Loucy (cell line): ENCODE measurements around the gene TIGIT.

Source experiments
- H2AFZ ChIP-seq: fragments of 200-600 bp; sonication (generic); 2 replicates; pipeline ENCODE4 v1.6.0; 2016; ENCODE audit warnings: antibody characterized with exemption, mild to moderate bottlenecking, low read length, moderate library complexity
- H3F3A ChIP-seq: fragments of 200-600 bp; 2 replicates; pipeline ENCODE4 v1.6.0; 2016; ENCODE audit warnings: antibody characterized with exemption, low read depth, mild to moderate bottlenecking
- H3K27me3 ChIP-seq: fragments of 200-600 bp; sonication (generic); 2 replicates; pipeline ENCODE4 v1.6.1; 2014; ENCODE audit warnings: low read length, mild to moderate bottlenecking; ENCODE audit not compliant: insufficient read depth, poor library complexity, severe bottlenecking
- H3K36me3 ChIP-seq: fragments of 200-600 bp; sonication (generic); 2 replicates; pipeline ENCODE4 v1.6.1; 2016; ENCODE audit warnings: low read length; ENCODE audit not compliant: insufficient read depth
- H3K4me1 ChIP-seq: fragments of 200-600 bp; sonication (generic); 2 replicates; pipeline ENCODE4 v1.5.1; 2014; ENCODE audit warnings: low read length, mild to moderate bottlenecking; ENCODE audit not compliant: insufficient read depth, poor library complexity, severe bottlenecking
- H3K4me2 ChIP-seq: fragments of 200-600 bp; sonication (generic); 2 replicates; pipeline ENCODE4 v1.6.0; 2014; ENCODE audit warnings: antibody characterized with exemption, low read length, low read depth, mild to moderate bottlenecking; ENCODE audit not compliant: poor library complexity, severe bottlenecking
- H3K4me3 ChIP-seq: fragments of 200-600 bp; sonication (generic); 2 replicates; pipeline ENCODE4 v1.5.1; 2014; ENCODE audit warnings: low read length, mild to moderate bottlenecking, mixed read lengths; ENCODE audit not compliant: poor library complexity, severe bottlenecking
- H3K79me2 ChIP-seq: fragments of 200-600 bp; sonication (generic); 2 replicates; pipeline ENCODE4 v1.6.1; 2014; ENCODE audit warnings: low read length; ENCODE audit not compliant: insufficient read depth
- H3K9ac ChIP-seq: fragments of 200-600 bp; sonication (generic); 2 replicates; pipeline ENCODE4 v1.6.0; 2014; ENCODE audit warnings: mild to moderate bottlenecking, low read depth, low read length, moderate library complexity; ENCODE audit not compliant: poor library complexity, severe bottlenecking
- H3K9me2 ChIP-seq: fragments of 200-600 bp; sonication (generic); replicated peaks from 2 replicates; pipeline ENCODE4 v1.6.1; 2016; ENCODE audit warnings: low read depth, low read length, mixed read lengths
- H3K9me3 ChIP-seq: fragments of 200-600 bp; sonication (generic); 2 replicates; pipeline ENCODE4 v1.6.1; 2014; ENCODE audit warnings: mild to moderate bottlenecking, antibody characterized with exemption, low read length, low read depth; ENCODE audit not compliant: insufficient read depth
- H4K20me1 ChIP-seq: fragments of 200-600 bp; sonication (generic); 2 replicates; pipeline ENCODE4 v1.6.0; 2014; ENCODE audit warnings: antibody characterized with exemption, low read length, mild to moderate bottlenecking; ENCODE audit not compliant: insufficient read depth, poor library complexity, severe bottlenecking
- CTCF ChIP-seq: fragments of 200-600 bp; sonication (generic); conservative IDR thresholded peaks from 2 replicates; pipeline ENCODE4 v1.5.1; 2014; ENCODE audit warnings: mild to moderate bottlenecking, antibody characterized with exemption, low read length
- EZH2phosphoT487 ChIP-seq: fragments of 200-600 bp; IDR thresholded peaks from 2 replicates; pipeline ENCODE4 v1.6.1; 2018; ENCODE audit warnings: antibody characterized with exemption, mild to moderate bottlenecking, moderate library complexity, borderline replicate concordance

TIGIT gene

GRCh38 chr3:114294940-114295480 is 1.2 kb downstream of the TIGIT start:
- Histone ChIP-seq H3K9me3 (no peaks in the 10 kb centered on the region), H4K20me1 (no peaks in the 10 kb centered on the region), H3K4me1 (no peaks in the 10 kb centered on the region), H3K27me3 (no peaks in the 10 kb centered on the region), H3K4me3 (no peak overlapping the region), H3K9me2 (no peaks in the 10 kb centered on the region), H3F3A (no peaks in the 10 kb centered on the region), H3K36me3 (no peaks in the 10 kb centered on the region), H3K79me2 (no peaks in the 10 kb centered on the region), H3K9ac (no peak overlapping the region), H2AFZ (no peak overlapping the region), H3K4me2 (no peak overlapping the region)
- TF ChIP-seq CTCF (no peak), EZH2phosphoT487 (no peak)

- no peak for TF ChIP-seq CTCF
- TF ChIP-seq EZH2phosphoT487 = no peak
Measured at GRCh38 chr3:114295946-114296345, 2.1 kb downstream of the TIGIT start.

GRCh38 chr3:114299421-114299820 is 5.6 kb downstream of the TIGIT start:
- no peaks in the 10 kb centered on the region for H3F3A ChIP-seq
- no peak overlapping the region for H3K9ac ChIP-seq
- H2AFZ ChIP-seq = no peak overlapping the region
- no peaks in the 10 kb centered on the region for H3K36me3 ChIP-seq
- H3K79me2 ChIP-seq = no peaks in the 10 kb centered on the region
- H3K9me2 ChIP-seq = no peaks in the 10 kb centered on the region
- H3K27me3 ChIP-seq = peaks cover 3% of the 10 kb centered on the region
- H3K9me3 ChIP-seq = no peaks in the 10 kb centered on the region
- TF ChIP-seq CTCF (peak; percentile 62), EZH2phosphoT487 (no peak)
- no peaks in the 10 kb centered on the region for H4K20me1 ChIP-seq
- H3K4me3 ChIP-seq = no peak overlapping the region
- H3K4me2 ChIP-seq = no peak overlapping the region
- no peaks in the 10 kb centered on the region for H3K4me1 ChIP-seq

More at GRCh38 chr3:114295946-114296345, 2.1 kb downstream of the TIGIT start:
- H3K4me2 ChIP-seq = no peak overlapping the region
- no peaks in the 10 kb centered on the region for H4K20me1 ChIP-seq
- no peaks in the 10 kb centered on the region for H3K36me3 ChIP-seq
- H3F3A ChIP-seq = no peaks in the 10 kb centered on the region
- no peaks in the 10 kb centered on the region for H3K4me1 ChIP-seq
- no peaks in the 10 kb centered on the region for H3K9me2 ChIP-seq
- H3K9me3 ChIP-seq = no peaks in the 10 kb centered on the region
- H3K79me2 ChIP-seq = no peaks in the 10 kb centered on the region
- no peak overlapping the region for H2AFZ ChIP-seq
- H3K27me3 ChIP-seq = no peaks in the 10 kb centered on the region
- no peak overlapping the region for H3K9ac ChIP-seq
- H3K4me3 ChIP-seq = no peak overlapping the region
